Ascending aorta (tissue), 2 donors: ENCODE data around the gene PTPRO. TPM values are rescaled to one million over a fixed set of nuclear protein-coding genes. Genes with fewer than 3 reads are reported as not detected.

Experiments
- DNase-seq, 2 donors: peaks; one replicate each; pipeline ENCODE4 v3.0.0-alpha.2; 2019; ENCODE audit warnings: low spot score in 2 of 2
- H3K27ac ChIP-seq, 2 donors: fragments of 200-600 bp; sonication (generic); one replicate each; pipeline ENCODE4 v1.5.1; 2016 to 2017; ENCODE audit warnings: mild to moderate bottlenecking in 1 of 2
- H3K27me3 ChIP-seq: fragments of 200-600 bp; sonication (generic); one replicate; pipeline ENCODE4 v1.5.1; 2017
- H3K36me3 ChIP-seq, 2 donors: fragments of 200-600 bp; sonication (generic); one replicate each; pipeline ENCODE4 v1.5.1; 2016
- H3K4me1 ChIP-seq, 2 donors: fragments of 200-600 bp; sonication (generic); one replicate each; pipeline ENCODE4 v1.5.1; 2016 to 2017; ENCODE audit warnings: mild to moderate bottlenecking in 1 of 2
- H3K4me3 ChIP-seq, 2 donors: fragments of 200-600 bp; sonication (generic); one replicate each; pipeline ENCODE4 v1.5.1; 2016 to 2017; ENCODE audit warnings: mild to moderate bottlenecking in 1 of 2
- H3K9me3 ChIP-seq, 2 donors: fragments of 200-600 bp; sonication (generic); one replicate each; pipeline ENCODE4 v1.5.1; 2016
- CTCF ChIP-seq, 3 experiments: fragments of 200-600 bp in 2 of 3; fragments of 450-650 bp in 1 of 3; sonication (generic) in 2 of 3; IDR thresholded peaks; one replicate each; pipeline ENCODE4 v1.5.1; 2016 to 2019; ENCODE audit warnings: antibody characterized with exemption in 3 of 3, mild to moderate bottlenecking in 1 of 3, moderate library complexity in 1 of 3
- intact Hi-C: fragments of 100-400 bp; cut with DNase I; formaldehyde crosslinking; loops from one replicate; pipeline ENCODE4 v1.15.1; 2023
- total RNA-seq: library from RNA; depleted of rRNA; stranded (reverse); fragments of >200 nt; gene quantifications from one replicate; pipeline ENCODE4 v1.1.0, GENCODE V29; 2016

PTPRO gene
- total RNA-seq, 1 donor from 2014 or later = 0.11 TPM

- Histone ChIP-seq H3K4me3 (no peak overlapping the region), H3K9me3 (no peaks in the 10 kb centered on the region), H3K27ac (peak overlapping the region; percentile 72 to 87), H3K36me3 (no peaks in the 10 kb centered on the region), H3K27me3 (no peaks in the 10 kb centered on the region), H3K4me1 (peaks cover 4 to 58% of the 10 kb centered on the region in 2 donors)
- no peak for TF ChIP-seq CTCF (IDR thresholded peaks at IDR 0.05)
- DNase-seq = no peak
- intact Hi-C loops = loop anchor here (10.0 kb wide), 1 partner anchor 168 kb away; no protein-coding TSS in a partner anchor
Measured at GRCh38 chr12:15536446-15536845, 214.1 kb downstream of the PTPRO start.

GRCh38 chr12:15538881-15539280 is 216.6 kb downstream of the PTPRO start:
- no peak for DNase-seq
- Histone ChIP-seq H3K27me3 (no peaks in the 10 kb centered on the region), H3K4me3 (no peak overlapping the region), H3K9me3 (no peaks in the 10 kb centered on the region), H3K4me1 (peaks cover 11 to 70% of the 10 kb centered on the region in 2 donors), H3K36me3 (no peaks in the 10 kb centered on the region), H3K27ac (peak overlapping the region; percentile 63 to 87)
- TF ChIP-seq CTCF (IDR thresholded peaks at IDR 0.05) = no peak
- intact Hi-C loops = loop anchor here (10.0 kb wide), 1 partner anchor 166 kb away; no protein-coding TSS in a partner anchor

- Histone ChIP-seq H3K27me3 (no peaks in the 10 kb centered on the region), H3K36me3 (no peaks in the 10 kb centered on the region), H3K4me3 (no peak overlapping the region), H3K4me1 (peaks cover 14 to 69% of the 10 kb centered on the region in 2 donors), H3K27ac (peak overlapping the region; percentile 82 to 87), H3K9me3 (no peaks in the 10 kb centered on the region)
- intact Hi-C loops = no loop called here
- TF ChIP-seq CTCF (IDR thresholded peaks at IDR 0.05) = no peak
- DNase-seq = no peak
Measured at GRCh38 chr12:15540005-15540404, 217.7 kb downstream of the PTPRO start.

- peaks cover 15 to 69% of the 10 kb centered on the region in 2 donors for H3K4me1 ChIP-seq
- intact Hi-C loops = no loop called here
Measured at GRCh38 chr12:15540469-15540872, 218.2 kb downstream of the PTPRO start.

GRCh38 chr12:15541996-15542631 is 219.8 kb downstream of the PTPRO start:
- Histone ChIP-seq H3K36me3 (no peaks in the 10 kb centered on the region), H3K4me3 (no peak overlapping the region), H3K27me3 (no peaks in the 10 kb centered on the region), H3K4me1 (peaks cover 15 to 64% of the 10 kb centered on the region in 2 donors), H3K9me3 (no peaks in the 10 kb centered on the region), H3K27ac (peak overlapping the region; percentile 82 to 87)
- TF ChIP-seq CTCF (IDR thresholded peaks at IDR 0.05) = no peak
- DNase-seq = peak in 1 of 2 donors; percentile 73
- intact Hi-C loops = no loop called here

More at GRCh38 chr12:15540469-15540872, 218.2 kb downstream of the PTPRO start:
- Histone ChIP-seq H3K9me3 (no peaks in the 10 kb centered on the region), H3K27me3 (no peaks in the 10 kb centered on the region), H3K4me3 (no peak overlapping the region), H3K27ac (peak overlapping the region; percentile 82 to 87), H3K36me3 (no peaks in the 10 kb centered on the region)
- no peak for DNase-seq
- TF ChIP-seq CTCF (IDR thresholded peaks at IDR 0.05) = no peak
